HG02759 (cell line): ENCODE results near the gene ABCG1.

ENCODE experiments used
- ATAC-seq: cut with Tn5 transposase; IDR thresholded peaks from one replicate; pipeline ENCODE4 v1.9.1; 2021; ENCODE audit warnings: mild to moderate bottlenecking, moderate library complexity; ENCODE audit not compliant: unreplicated experiment

The ABCG1 gene

DNA sequence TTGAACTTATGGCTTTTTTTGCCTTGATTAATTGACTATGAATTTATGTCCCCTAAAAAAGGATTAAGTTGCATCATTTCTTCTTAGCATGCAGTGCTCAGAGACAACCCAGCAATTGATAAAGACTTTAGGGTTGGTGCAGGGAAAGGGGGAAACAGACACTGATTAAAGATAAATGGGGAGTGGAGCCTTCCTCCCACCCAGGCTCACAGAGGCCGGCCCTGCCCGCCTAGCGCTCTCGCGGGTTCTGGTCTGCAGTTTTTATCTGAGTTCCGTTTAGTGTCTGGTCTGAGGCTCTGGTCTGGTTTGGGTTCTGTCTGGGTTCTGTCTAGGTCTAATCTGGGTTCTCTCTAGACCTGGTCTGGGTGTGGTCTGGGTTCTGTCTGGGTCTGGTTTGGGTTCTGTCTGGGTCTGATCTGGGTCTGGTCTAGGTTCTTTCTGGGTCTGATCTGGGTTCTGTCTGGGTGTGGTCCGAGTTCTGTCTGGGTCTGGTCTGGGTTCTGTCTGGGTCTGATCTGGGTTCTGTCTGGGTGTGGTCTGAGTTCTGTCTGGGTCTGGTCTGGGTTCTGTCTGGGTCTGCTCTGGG, 48.1 kb downstream of the ABCG1 start:
- no peak for ATAC-seq

DNA sequence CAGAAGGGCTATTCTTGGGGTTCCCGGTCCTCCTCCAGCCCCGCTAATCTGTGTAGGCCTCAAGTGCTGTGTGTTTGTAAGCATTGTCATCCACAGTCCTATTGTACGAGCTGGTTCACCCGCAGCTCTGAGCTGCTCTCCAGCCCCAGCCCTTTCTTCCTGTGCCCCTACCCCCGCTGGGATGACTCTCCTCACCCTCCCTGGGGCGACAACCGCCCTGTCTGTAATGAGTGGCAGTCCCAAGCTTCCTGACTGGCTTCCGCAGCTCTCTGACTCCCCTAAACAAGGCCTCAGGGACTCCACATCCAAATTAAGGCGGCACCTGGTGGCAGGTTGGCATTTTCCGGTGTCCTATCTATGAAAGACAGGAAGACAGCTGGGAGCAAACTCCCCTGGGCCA, 50.4 kb downstream of the ABCG1 start:
- no peak for ATAC-seq

DNA sequence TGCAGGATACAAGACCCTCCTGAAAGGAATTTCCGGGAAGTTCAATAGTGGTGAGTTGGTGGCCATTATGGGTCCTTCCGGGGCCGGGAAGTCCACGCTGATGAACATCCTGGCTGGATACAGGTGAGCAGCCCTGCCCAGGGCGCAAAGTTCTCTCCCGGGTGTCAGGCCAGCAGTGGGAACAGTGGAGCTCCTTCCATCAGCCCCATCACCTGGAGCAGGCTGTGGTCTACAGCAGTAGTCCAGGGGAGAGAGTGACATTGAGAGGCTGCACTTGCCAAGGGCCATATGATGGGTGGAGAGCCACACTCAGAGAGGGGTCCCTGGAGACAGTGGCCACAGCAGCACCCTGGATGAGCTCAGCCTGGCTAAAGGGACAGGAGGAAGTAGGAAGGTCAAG, 52.1 kb downstream of the ABCG1 start:
- ATAC-seq: no peak

DNA sequence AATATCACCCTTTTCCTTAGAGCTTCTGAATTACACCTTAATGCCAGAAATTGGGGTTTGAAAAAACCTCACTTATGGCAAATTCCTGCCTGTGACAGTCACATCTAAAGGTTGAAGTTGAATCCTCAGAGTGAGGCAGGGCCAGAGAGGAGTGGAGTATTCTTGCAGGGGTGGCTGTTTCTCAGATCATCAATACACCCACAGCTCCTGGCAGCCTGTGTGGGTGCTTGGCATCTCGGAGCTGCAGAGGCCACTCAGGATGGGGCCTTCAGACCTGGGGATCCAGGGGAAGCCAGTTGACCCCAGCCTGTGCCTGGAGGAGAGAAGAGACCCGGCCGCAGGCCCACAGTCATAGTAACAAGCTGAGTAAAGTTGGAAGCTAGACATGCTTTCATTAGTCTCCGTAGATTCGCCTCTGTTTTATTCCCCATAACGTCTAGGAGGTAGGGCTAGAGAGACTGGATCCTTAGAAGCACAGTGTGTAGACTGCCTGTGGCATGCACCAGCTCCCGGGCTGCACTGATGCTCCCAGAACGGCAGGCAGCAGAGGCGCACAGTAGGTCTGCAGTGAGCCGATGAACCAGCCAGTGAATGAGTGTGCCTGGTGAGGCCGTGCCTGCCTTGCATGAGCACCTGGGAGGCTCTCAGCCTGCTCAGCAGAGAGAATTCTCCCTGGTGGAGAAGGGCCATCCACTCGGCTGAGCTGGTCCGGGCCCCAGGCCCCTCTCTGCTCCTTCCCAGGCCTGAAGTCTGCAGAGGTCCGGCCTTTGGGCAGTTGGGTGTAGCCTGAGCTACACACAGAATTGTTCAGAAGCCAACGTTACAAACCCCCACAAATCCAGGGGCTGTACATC, 53.4 kb downstream of the ABCG1 start:
- ATAC-seq: no peak

DNA sequence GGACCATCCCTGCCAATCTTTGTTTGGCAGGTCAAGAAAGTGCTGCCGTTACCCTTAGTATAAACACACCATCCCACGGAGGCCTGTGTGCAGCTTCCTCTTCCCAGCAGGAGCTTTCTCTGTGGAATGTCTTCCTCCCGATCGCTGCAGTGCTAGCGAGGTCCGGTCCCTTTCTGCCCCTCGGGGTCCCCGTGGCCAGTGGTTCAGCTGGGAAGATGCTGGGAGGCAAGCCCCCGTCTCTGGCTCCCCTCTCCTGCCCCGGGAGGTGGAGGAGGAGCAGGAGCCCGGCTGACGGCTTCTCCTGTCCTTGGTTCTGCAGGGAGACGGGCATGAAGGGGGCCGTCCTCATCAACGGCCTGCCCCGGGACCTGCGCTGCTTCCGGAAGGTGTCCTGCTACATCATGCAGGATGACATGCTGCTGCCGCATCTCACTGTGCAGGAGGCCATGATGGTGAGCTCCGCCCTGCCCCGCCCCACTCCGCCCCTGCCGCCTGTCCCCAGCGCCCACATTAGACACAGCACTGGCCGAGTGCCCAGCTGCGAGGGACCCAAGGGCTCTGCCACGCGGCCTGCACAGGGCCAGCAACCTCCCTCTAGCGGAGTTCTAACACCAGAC, 54.2 kb downstream of the ABCG1 start:
- ATAC-seq: no peak

DNA sequence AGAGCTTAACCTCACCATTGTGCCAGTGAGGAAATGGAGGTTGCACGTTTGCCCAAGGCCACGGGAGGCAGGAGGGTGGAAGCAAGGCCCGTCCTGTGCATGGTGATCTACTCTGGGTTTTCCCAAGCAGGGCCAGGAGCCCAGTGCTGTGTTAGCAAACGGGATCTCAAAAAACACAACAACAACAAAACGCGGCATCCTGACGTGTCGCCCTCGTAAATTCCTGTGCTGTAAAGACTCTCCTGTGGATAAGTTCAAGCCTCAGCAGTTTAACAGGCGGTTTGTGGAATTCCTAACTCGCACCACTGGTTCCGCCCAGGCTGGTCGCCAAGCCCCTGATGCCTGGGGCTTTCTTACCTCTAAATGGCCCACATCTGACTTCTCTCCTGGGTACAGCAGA, 57.1 kb downstream of the ABCG1 start:
- no peak for ATAC-seq

DNA sequence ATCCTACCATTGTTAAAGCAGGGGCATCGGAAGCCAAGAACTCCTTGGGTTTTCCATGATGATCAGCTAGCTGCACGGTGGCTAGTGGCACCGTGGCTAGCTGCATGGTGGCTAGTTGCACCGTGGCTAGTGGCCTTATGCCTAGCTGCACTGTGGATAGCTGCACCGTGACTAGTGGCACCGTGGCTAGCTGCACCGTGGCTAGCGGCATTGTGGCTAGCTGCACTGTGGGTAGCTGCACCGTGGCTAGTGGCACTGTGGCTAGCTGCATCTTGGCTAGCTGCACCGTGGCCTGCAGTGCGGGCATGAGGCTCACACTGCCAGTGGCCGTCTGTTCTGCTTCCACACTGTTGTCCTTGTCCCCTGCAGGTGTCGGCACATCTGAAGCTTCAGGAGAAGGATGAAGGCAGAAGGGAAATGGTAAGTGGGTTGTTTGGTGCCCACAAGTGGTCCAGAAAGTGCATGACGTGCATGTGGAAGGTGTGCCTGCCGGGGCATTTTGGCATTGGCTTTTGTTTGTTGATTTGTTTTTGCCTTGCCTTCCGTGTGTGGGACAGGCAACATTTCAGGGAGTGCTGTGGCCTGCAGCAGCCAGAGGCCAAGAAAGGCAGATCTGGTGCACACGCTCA, 57.7 kb downstream of the ABCG1 start:
- no peak for ATAC-seq

DNA sequence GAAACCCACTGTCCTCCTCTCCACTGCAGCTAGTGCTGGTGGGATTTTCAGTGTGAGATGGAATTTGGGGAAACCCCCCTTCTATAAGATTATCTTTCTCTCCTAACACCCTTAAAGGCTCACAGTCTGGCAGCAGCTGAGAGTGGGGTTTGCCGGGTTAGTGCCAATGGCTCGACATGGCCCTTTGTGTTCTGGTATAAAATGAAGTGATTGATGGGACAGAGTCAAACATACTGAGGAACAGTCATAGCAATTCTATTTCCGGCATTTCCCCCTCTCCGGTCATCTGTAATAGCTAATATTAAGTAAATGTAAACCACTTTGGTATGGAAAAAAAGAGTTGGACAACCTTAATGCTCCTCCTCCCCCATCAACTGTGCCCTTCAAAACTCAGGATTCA, 58.7 kb downstream of the ABCG1 start:
- no peak for ATAC-seq

DNA sequence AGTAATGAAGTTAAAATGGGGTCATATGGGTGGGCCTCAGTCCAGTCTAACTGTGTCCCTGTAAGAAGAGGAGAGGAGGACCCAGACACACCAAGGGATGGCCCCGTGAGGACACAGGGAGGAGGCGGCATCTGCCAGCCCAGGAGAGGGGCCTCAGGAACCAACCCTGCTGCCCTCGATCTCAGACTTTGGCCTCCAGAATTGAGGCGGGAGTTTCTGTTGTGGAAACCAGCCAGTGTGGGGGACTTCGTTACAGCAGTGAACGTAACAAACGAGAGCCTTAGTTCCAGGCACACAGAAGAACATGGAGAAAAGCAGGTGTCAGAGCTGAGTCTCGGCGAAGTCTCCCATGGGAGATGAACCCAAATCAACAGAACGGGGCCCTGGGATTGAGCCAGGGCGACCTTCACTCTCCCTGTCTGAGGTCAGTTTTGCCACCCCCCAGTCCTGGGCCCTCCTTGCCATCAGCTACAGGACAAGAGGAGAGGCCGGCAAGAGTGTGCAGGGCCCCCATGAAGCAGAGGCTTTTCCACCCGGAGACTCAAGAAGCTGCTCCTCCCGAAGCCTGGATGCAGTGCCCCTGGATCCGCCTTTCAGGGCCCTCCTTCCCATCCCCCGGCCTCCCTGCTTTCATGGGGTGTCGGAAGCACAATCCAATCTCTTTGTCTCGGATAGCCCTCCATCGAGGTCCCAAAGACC, 59.7 kb downstream of the ABCG1 start:
- no peak for ATAC-seq

DNA sequence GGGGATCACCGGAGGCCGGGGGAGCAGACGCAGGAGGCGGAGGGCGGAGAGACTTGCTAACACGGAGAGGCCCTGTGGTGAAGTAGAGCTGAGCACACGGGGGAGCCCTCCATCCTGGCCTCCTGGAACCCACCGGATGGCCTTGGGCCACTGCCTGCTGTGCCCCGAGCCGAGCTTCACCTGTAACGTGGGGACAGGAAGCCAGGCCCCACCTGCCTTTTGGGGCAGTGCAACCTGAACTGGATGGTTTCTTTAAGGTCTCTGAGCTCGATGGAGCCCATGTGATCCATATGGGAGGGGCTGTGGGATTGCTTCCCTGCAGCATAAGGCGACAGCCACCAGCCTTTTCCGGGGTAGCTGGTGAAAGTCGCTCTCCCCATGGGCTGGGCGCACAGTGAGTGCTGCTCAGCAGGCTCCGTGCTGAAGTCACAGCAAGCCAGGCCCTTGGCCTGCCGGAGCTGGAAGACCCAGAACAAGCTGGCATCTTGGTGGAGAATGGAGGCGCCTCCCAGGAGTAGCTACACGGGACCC, 60.5 kb downstream of the ABCG1 start:
- ATAC-seq: no peak

DNA sequence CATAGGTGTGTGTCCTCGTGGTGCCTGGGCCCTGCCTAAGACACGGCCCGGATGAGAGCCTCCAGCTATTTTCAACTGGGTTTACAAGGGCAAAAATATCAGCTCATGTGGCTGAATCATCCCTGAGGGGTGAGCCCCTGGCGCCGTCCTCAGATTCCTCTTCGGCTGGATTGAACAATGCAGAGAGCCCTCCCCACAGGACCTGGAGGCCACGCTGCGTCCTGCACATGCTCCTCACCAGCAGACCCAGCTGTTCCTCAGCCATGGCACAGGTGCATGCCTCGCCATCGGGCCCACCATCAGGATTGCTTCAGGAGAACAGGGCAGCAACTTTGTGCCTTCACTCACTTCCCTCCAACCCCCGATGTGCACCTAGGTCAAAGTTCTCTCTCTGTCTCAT, 60.9 kb downstream of the ABCG1 start:
- ATAC-seq: no peak

DNA sequence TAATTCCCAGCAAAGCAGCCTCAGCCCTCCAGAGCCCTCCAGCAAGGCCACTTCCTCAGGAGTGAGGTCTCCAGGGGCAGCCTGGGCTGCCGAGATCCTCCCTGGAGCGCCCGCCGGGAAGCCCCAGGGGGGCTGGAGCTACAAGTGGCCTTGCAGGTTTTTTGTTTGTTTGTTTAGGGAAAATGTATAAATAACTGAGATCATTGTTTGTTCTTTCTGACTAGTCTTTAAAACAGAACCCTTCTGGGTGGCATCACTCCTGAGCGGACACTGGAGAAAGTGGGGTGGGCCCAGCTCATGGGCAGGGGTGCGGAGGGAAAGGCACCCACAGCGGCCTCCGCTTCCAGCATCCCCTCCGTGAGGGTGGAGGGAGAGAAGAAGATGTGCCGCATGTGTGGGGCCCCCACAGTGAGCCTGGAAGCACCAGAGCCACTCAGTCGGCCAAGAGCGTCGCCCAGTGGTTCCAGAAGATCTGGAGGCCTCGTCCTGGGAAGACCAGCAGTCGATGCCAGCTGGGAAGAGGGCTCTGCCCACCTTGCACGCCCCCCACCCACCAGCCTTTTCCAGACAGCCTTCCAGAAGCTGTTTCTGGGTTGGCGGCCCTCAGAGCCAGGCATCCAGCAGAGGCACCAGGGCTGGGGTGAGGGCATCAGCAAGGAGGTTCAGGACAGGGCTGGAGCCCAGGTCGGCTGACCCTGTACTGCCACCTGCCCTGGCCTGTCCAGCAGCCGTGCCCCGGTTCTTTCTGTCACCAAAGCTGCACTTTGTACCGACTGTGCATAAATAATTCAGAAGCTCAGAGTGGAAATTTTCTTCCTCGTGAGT, 61.6 kb downstream of the ABCG1 start:
- no peak for ATAC-seq

DNA sequence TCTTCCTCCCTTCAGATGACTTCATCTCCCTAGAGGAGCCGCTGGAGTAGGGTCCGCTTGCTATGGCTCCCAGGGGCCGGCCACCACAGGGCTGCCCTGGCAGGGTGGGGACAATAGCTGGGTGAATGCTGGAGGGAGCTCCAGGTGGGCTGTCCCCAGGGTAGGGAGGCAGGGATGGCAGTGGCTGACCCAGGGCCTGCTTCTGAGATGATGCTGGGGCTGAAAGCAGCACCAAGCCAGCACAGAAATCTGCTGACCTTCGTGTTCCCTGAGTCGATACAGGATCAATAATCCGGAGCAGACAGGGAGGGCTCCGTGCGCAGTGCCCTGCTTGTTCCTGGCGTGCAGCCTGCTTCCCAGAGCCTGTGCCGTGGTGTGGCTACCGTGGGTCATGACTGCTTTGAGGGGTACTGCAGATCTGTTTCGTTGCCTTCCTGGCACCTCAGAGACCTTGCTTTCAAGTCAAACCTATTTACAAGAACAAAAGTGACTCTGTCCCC, 62.3 kb downstream of the ABCG1 start:
- ATAC-seq: no peak

DNA sequence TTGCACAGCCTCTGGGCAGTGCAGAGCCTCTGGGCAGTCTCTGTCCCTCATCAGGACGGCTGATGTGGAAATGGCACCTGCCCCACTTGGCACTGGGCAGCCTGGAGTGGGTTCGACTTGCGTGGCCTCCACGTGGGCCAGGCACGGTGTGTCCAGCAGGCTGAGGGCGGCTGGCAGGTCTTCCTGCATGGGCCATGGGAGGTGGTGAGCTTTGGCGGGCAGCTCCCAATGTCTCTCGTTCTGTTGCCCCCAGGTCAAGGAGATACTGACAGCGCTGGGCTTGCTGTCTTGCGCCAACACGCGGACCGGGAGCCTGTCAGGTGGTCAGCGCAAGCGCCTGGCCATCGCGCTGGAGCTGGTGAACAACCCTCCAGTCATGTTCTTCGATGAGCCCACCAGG, 63.1 kb downstream of the ABCG1 start:
- no peak for ATAC-seq

DNA sequence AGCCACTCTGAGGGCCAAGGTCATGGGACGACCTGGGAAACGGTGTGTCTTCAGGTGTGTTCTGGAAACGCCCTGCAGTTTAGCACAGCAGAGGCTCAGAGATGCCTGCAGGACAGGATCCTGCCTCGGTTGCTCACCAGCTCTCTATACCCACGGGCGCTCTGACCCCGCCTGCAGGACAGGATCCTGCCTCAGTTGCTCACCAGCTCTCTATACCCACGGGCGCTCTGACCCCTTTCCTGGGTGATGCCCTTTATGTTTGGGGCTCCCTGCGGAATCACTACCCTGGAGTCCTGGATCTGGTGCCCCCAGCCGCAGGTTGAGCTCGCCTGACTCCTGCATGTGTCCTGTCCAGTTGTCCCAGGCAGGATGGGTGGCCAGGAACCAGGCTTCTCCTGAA, 63.8 kb downstream of the ABCG1 start:
- ATAC-seq: no peak

DNA sequence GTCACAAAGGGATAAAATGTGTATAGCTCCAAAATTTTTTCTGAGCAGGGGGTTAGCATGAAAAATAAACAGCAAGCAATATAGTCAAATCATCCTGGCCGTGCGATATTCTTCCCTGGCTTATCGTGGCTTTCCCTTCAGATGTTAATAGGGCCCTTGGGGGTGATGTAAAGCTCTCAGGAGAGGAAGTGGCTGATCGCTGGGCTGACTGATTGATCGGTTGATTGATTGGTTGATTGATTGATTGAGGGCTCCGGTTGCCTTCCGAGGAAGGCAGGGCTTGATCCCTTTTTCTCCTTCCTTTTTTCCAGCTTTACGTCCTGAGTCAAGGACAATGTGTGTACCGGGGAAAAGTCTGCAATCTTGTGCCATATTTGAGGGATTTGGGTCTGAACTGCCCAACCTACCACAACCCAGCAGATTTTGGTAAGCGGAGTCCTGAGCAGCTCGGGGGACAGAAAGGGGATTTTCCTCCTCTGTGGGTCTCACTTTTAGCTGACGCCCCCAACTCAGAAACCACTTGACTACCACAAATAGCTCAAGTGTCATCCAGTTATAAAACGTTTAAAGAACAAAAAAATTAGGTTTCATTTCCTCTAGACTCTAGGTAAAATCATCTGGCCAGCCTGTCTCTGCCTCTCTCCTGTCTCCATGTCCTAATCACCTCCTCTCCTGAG, 66.8 kb downstream of the ABCG1 start:
- peak; percentile 30 for ATAC-seq

DNA sequence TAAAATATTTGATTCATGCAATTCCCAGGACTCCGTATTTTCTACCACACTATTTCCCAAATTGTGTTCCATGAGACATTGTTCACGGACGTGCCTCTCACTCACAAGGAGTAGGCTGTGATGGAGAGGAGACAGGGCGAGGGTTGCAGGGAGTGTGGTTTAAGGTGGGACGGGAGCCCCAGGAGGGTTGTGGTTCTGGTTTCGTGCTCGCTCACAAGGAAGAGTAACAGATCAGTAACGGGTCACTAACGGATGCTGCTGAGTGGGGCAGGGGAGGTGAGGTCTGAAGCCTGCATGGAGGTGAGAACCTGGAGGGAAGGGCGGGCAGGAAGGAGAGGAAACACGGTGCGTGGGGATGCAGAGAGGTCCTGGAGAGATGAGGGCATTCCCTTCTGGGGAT, 67.5 kb downstream of the ABCG1 start:
- ATAC-seq: peak; percentile 59

DNA sequence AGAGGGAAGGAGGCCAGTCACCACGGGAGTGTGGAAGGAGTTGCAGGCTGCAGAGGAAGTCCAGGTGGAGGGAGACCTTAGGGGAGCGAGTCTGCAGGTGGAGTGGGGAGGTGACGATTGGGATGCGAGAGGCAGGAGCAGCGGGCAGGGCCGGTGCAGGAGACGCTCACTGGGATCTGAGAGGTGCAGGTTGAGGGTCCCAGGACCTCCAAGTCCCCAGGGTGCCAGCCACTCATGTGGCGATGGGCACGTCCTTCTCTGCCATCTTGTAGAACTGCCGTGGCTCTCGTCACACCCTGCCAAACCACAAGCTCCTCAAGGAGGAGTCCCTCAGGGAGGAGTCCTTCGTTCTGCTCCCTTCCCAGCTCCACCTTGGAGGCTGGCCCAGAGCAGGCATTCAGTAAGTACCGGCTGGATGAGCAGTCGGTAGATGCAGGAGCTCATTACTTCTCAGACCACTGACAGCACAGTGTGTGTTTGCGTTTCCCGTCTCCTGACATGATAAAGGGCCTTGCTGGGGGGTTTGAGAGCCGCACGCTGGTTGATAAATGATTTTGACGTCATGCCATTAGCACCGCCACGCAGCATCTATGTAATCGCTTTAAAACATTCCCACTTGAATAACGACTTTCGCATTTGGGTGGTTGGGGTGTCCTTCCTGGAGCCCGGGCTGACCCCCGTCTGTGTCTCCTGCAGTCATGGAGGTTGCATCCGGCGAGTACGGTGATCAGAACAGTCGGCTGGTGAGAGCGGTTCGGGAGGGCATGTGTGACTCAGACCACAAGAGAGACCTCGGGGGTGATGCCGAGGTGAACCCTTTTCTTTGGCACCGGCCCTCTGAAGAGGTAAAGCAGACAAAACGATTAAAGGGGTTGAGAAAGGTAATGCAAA, 68.5 kb downstream of the ABCG1 start:
- ATAC-seq: no peak
